HEK293 (cell line): ENCODE data around the gene INF2.

ENCODE experiments used
- CTCF ChIA-PET: fragments of 350-600 bp; formaldehyde crosslinking; extraction: SDS; loops from one replicate; lab custom pipeline; 2021; ENCODE audit warnings: antibody characterized with exemption; lab: Yijun Ruan, JAX
- POLR2A ChIA-PET: fragments of 300-600 bp; formaldehyde crosslinking; extraction: SDS; loops from one replicate; lab custom pipeline; 2020; ENCODE audit warnings: antibody characterized with exemption, inconsistent platforms; lab: Yijun Ruan, JAX
- H3K27ac ChIP-seq: fragments of 200-500 bp; sonication (Bioruptor generic); 2 replicates; pipeline ENCODE4 v1.5.1; 2014; ENCODE audit warnings: low read depth, low read length, control low read depth, inconsistent platforms; ENCODE audit errors: extremely low read depth
- H3K36me3 ChIP-seq, 2 experiments: fragments of 200-500 bp in 1 of 2; sonication (Bioruptor generic) in 1 of 2; 1 replicate in 1 of 2; 2 replicates in 1 of 2; pipeline ENCODE4 v1.5.1; 2014 to 2017; ENCODE audit warnings: inconsistent platforms in 2 of 2, low read length in 2 of 2; ENCODE audit not compliant: control insufficient read depth in 2 of 2, insufficient read depth in 1 of 2
- H3K4me1 ChIP-seq: fragments of 200-500 bp; sonication (Bioruptor generic); 2 replicates; pipeline ENCODE4 v1.5.1; 2014; ENCODE audit warnings: mild to moderate bottlenecking, low read length, inconsistent platforms; ENCODE audit not compliant: control insufficient read depth, insufficient read depth
- H3K4me3 ChIP-seq: 2 replicates; pipeline ENCODE4 v1.5.1; 2011; ENCODE audit warnings: low read depth, mild to moderate bottlenecking, control low read depth, low read length, moderate library complexity
- H3K9me3 ChIP-seq: fragments of 200-500 bp; sonication (Bioruptor generic); 2 replicates; pipeline ENCODE4 v1.5.1; 2014; ENCODE audit warnings: low read depth, low read length, inconsistent platforms; ENCODE audit not compliant: control insufficient read depth, insufficient read depth
- KLF8 ChIP-seq: fragments of 450-650 bp; formaldehyde crosslinking; IDR thresholded peaks from 2 replicates; pipeline ENCODE4 v1.5.1; 2016; ENCODE audit warnings: missing biosample characterization, missing genetic modification characterization
- RBAK ChIP-seq: fragments of 450-650 bp; formaldehyde crosslinking; IDR thresholded peaks from 2 replicates; pipeline ENCODE4 v1.5.1; 2016; ENCODE audit warnings: missing biosample characterization, missing genetic modification characterization
- TRIM28 ChIP-seq: IDR thresholded peaks from 2 replicates; pipeline ENCODE4 v1.6.1; 2011; ENCODE audit warnings: low read length, control low read depth, borderline replicate concordance
- YY1 ChIP-seq: fragments of 450-650 bp; formaldehyde crosslinking; IDR thresholded peaks from 2 replicates; pipeline ENCODE4 v1.5.1; 2018; ENCODE audit warnings: missing biosample characterization, missing genetic modification characterization
- ZBTB21 ChIP-seq: fragments of 450-650 bp; formaldehyde crosslinking; IDR thresholded peaks from 2 replicates; pipeline ENCODE4 v1.5.1; 2017; ENCODE audit warnings: missing biosample characterization, missing genetic modification characterization
- ZNF132 ChIP-seq: fragments of 450-650 bp; formaldehyde crosslinking; IDR thresholded peaks from 2 replicates; pipeline ENCODE4 v1.5.1; 2017; ENCODE audit warnings: missing biosample characterization, missing genetic modification characterization, borderline replicate concordance
- ZNF138 ChIP-seq: fragments of 450-650 bp; formaldehyde crosslinking; IDR thresholded peaks from 2 replicates; pipeline ENCODE4 v1.5.1; 2016; ENCODE audit warnings: missing biosample characterization, missing genetic modification characterization, borderline replicate concordance
- ZNF140 ChIP-seq: fragments of 450-650 bp; formaldehyde crosslinking; IDR thresholded peaks from 2 replicates; pipeline ENCODE4 v1.5.1; 2016; ENCODE audit warnings: missing biosample characterization, missing genetic modification characterization
- ZNF155 ChIP-seq: fragments of 450-650 bp; formaldehyde crosslinking; IDR thresholded peaks from 2 replicates; pipeline ENCODE4 v1.5.1; 2016; ENCODE audit warnings: missing biosample characterization, missing genetic modification characterization
- ZNF274 ChIP-seq, 2 experiments: fragments of 200-500 bp in 1 of 2; fragments of 450-650 bp in 1 of 2; sonication (Bioruptor generic) in 1 of 2; formaldehyde crosslinking in 1 of 2; IDR thresholded peaks; 2 replicates each; pipeline versions ENCODE4 v1.5.1 to v1.6.1; 2014 to 2016; ENCODE audit warnings: borderline replicate concordance in 1 of 2, inconsistent platforms in 1 of 2, low read length in 1 of 2, missing biosample characterization in 1 of 2, missing genetic modification characterization in 1 of 2
- ZNF416 ChIP-seq: fragments of 450-650 bp; formaldehyde crosslinking; IDR thresholded peaks from 2 replicates; pipeline ENCODE4 v1.5.1; 2016; ENCODE audit warnings: missing biosample characterization, missing genetic modification characterization
- ZNF433 ChIP-seq: fragments of 450-650 bp; formaldehyde crosslinking; IDR thresholded peaks from 2 replicates; pipeline ENCODE4 v1.5.1; 2016; ENCODE audit warnings: missing biosample characterization, missing genetic modification characterization, low read depth
- ZNF658 ChIP-seq: fragments of 450-650 bp; formaldehyde crosslinking; IDR thresholded peaks from 2 replicates; pipeline ENCODE4; 2016; ENCODE audit warnings: missing biosample characterization, missing genetic modification characterization
- ZNF792 ChIP-seq: fragments of 450-650 bp; formaldehyde crosslinking; IDR thresholded peaks from 2 replicates; pipeline ENCODE4 v1.5.1; 2016; ENCODE audit warnings: missing biosample characterization, missing genetic modification characterization
- TF ChIP-seq, protein P1 (sequence below): fragments of 450-650 bp; formaldehyde crosslinking; conservative IDR thresholded peaks from 2 replicates; pipeline ENCODE4 v1.5.1; 2016; ENCODE audit warnings: low read depth, missing biosample characterization, missing genetic modification characterization
- TF ChIP-seq, protein P2 (sequence below): fragments of 450-650 bp; formaldehyde crosslinking; IDR thresholded peaks from 2 replicates; pipeline ENCODE4 v1.5.1; 2016; ENCODE audit warnings: missing biosample characterization, missing genetic modification characterization
- TF ChIP-seq, protein P3 (sequence below): fragments of 450-650 bp; formaldehyde crosslinking; IDR thresholded peaks from 2 replicates; pipeline ENCODE4 v1.5.1; 2016; ENCODE audit warnings: missing biosample characterization, missing genetic modification characterization
- TF ChIP-seq, protein P4 (sequence below): fragments of 450-650 bp; formaldehyde crosslinking; IDR thresholded peaks from 2 replicates; pipeline ENCODE4 v1.5.1; 2017; ENCODE audit warnings: missing biosample characterization, missing genetic modification characterization

The INF2 gene

DNA sequence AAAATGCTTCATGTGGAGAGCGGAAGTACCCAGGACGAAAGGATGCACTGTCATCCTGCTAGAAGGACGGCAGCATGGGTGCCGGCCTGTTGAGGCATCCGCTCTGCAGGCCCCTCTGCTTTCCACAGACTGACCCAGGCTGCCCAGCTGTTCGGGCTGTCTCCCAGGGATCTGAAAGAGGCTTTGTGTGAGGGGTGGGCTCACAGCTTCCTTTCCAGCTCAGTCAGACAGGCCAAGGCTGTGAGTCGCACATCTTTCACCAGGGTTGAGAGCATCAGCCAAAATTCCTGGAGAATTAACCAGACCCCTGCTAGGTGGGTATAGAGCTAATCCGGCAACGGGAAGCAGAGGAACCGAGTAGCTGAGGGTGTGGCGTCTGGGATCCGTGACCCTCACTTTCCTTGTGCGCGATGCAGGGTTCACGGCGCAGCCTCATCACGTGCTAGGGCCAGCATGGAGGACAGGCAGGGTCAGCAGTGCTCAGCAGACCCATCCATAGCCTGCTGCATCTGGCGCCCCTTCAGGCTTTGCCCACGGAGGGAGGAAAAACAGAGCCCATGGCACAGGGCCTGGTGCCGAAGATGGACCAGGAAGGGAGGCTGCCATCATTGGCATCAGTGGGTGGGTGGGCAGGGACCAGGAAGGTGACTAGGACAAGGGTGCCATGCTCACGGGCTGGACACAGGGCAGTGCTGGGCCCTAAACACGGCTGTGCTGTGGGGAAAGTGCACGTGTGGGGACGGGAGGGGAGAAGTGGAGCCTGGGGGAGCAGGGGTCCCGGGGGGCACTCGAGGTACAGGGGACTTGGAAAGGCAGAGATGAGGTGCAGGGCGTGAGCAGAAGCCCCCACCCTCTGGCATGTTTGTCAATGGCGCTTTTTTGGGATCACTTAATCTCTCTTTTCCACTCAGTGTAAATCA lies 54.3 kb downstream of the INF2 start:
- no peaks in the 10 kb centered on the region for H3K9me3 ChIP-seq
- no peak for TF ChIP-seq KLF8
- no peak for TF ChIP-seq YY1
- no peak for TF ChIP-seq ZNF416
- TF ChIP-seq, protein P1, sequence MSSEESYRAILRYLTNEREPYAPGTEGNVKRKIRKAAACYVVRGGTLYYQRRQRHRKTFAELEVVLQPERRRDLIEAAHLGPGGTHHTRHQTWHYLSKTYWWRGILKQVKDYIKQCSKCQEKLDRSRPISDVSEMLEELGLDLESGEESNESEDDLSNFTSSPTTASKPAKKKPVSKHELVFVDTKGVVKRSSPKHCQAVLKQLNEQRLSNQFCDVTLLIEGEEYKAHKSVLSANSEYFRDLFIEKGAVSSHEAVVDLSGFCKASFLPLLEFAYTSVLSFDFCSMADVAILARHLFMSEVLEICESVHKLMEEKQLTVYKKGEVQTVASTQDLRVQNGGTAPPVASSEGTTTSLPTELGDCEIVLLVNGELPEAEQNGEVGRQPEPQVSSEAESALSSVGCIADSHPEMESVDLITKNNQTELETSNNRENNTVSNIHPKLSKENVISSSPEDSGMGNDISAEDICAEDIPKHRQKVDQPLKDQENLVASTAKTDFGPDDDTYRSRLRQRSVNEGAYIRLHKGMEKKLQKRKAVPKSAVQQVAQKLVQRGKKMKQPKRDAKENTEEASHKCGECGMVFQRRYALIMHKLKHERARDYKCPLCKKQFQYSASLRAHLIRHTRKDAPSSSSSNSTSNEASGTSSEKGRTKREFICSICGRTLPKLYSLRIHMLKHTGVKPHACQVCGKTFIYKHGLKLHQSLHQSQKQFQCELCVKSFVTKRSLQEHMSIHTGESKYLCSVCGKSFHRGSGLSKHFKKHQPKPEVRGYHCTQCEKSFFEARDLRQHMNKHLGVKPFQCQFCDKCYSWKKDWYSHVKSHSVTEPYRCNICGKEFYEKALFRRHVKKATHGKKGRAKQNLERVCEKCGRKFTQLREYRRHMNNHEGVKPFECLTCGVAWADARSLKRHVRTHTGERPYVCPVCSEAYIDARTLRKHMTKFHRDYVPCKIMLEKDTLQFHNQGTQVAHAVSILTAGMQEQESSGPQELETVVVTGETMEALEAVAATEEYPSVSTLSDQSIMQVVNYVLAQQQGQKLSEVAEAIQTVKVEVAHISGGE (tag by site-specific recombination), result no peak
- TF ChIP-seq, protein P2, sequence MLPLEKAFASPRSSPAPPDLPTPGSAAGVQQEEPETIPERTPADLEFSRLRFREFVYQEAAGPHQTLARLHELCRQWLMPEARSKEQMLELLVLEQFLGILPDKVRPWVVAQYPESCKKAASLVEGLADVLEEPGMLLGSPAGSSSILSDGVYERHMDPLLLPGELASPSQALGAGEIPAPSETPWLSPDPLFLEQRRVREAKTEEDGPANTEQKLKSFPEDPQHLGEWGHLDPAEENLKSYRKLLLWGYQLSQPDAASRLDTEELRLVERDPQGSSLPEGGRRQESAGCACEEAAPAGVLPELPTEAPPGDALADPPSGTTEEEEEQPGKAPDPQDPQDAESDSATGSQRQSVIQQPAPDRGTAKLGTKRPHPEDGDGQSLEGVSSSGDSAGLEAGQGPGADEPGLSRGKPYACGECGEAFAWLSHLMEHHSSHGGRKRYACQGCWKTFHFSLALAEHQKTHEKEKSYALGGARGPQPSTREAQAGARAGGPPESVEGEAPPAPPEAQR (tag by site-specific recombination), result no peak
- no peak for TF ChIP-seq ZNF138 (tag by site-specific recombination)
- H3K36me3 ChIP-seq, result no peaks in the 10 kb centered on the region
- CTCF ChIA-PET, result interaction anchor here (0.5 kb wide), 1 partner anchor 1629 kb away, joined by 3 read pairs; no protein-coding TSS in a partner anchor
- H3K27ac ChIP-seq, result no peak overlapping the region
- POLR2A ChIA-PET, result interaction anchor here (2.1 kb wide), 1 partner anchor 9 kb away, joined by 9 read pairs; the partner anchor contains the start of gene SIVA1
- H3K4me1 ChIP-seq, result no peaks in the 10 kb centered on the region
- H3K4me3 ChIP-seq, result no peak overlapping the region

DNA sequence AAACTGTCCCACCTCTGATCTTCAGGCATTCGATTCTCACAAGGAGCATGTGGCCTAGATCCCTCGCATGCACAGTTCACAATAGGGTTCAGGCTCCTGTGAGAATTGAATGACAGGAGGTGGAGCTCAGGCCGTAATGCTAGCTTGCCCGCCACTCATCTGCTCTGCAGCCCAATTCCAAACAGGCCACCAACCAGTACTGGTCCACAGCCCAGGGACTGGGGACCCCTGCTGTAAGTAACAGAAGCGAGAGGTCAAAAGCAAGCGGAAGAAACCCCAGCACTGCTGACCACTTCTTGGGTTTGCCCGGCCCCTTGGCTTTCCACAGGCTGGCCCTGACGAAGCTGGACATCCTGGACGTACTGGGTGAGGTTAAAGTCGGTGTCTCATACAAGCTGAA lies 55.1 kb downstream of the INF2 start:
- POLR2A ChIA-PET, result no interaction called here
- H3K4me3 ChIP-seq, result no peak overlapping the region
- no peaks in the 10 kb centered on the region for H3K36me3 ChIP-seq
- H3K9me3 ChIP-seq, result no peaks in the 10 kb centered on the region
- no peaks in the 10 kb centered on the region for H3K4me1 ChIP-seq
- no peak overlapping the region for H3K27ac ChIP-seq
- no peak for TF ChIP-seq ZBTB21
- TF ChIP-seq ZNF140 (tag by site-specific recombination), result no peak
- CTCF ChIA-PET, result no interaction called here

DNA sequence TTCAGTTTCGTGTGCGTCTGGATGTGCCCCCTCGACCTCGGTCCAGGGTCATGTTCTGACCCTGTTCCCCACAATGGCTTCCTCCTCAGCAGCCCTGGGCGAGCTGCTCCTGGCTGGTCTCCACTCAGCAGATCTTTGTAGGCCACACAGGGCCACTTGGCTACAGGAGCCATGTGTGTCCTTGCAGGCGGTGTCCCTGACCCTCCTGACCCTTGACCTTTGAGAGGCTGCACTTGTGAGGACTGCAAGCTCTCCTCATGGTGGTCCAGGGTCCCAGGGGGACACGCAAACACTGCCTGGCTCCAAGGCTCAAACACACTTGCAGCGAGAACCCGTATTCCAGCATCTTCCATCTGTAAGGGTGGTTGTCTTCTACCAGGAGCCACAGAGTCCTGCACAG lies 56.0 kb downstream of the INF2 start:
- no peak overlapping the region for H3K27ac ChIP-seq
- H3K9me3 ChIP-seq, result no peaks in the 10 kb centered on the region
- ChIA-PET CTCF (no interaction called here), POLR2A (no interaction called here)
- no peaks in the 10 kb centered on the region for H3K4me1 ChIP-seq
- no peaks in the 10 kb centered on the region for H3K36me3 ChIP-seq
- TF ChIP-seq ZNF274 (IDR thresholded peaks at IDR 0.05; ENCODE audit: low read length), result no peak
- no peak for TF ChIP-seq ZNF274 (tag by site-specific recombination; IDR thresholded peaks at IDR 0.05; ENCODE audit: borderline replicate concordance)
- no peak for TF ChIP-seq ZNF433 (tag by site-specific recombination)
- TF ChIP-seq ZNF155 (tag by site-specific recombination), result no peak
- no peak for TF ChIP-seq ZNF658 (tag by site-specific recombination)
- TF ChIP-seq TRIM28, result no peak
- no peak for TF ChIP-seq RBAK (tag by site-specific recombination)
- TF ChIP-seq, protein P3, sequence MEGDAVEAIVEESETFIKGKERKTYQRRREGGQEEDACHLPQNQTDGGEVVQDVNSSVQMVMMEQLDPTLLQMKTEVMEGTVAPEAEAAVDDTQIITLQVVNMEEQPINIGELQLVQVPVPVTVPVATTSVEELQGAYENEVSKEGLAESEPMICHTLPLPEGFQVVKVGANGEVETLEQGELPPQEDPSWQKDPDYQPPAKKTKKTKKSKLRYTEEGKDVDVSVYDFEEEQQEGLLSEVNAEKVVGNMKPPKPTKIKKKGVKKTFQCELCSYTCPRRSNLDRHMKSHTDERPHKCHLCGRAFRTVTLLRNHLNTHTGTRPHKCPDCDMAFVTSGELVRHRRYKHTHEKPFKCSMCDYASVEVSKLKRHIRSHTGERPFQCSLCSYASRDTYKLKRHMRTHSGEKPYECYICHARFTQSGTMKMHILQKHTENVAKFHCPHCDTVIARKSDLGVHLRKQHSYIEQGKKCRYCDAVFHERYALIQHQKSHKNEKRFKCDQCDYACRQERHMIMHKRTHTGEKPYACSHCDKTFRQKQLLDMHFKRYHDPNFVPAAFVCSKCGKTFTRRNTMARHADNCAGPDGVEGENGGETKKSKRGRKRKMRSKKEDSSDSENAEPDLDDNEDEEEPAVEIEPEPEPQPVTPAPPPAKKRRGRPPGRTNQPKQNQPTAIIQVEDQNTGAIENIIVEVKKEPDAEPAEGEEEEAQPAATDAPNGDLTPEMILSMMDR (tag by site-specific recombination), result no peak
- TF ChIP-seq, protein P4, sequence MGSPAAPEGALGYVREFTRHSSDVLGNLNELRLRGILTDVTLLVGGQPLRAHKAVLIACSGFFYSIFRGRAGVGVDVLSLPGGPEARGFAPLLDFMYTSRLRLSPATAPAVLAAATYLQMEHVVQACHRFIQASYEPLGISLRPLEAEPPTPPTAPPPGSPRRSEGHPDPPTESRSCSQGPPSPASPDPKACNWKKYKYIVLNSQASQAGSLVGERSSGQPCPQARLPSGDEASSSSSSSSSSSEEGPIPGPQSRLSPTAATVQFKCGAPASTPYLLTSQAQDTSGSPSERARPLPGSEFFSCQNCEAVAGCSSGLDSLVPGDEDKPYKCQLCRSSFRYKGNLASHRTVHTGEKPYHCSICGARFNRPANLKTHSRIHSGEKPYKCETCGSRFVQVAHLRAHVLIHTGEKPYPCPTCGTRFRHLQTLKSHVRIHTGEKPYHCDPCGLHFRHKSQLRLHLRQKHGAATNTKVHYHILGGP (tag by site-specific recombination), result no peak
- no peak for TF ChIP-seq ZNF792
- no peak for TF ChIP-seq ZNF132 (tag by site-specific recombination)
- TF ChIP-seq, all 188 proteins: peak for 0
- H3K4me3 ChIP-seq, result no peak overlapping the region
